ENCODE results near the gene PRUNE2.
A peak's percentile ranks its signal among the peaks of the same experiment; 100 is the strongest.

The PRUNE2 gene

GRCh38 chr9:76576344-76576743, 329.6 kb downstream of the PRUNE2 start:
- Histone ChIP-seq H3K27ac (replicated peaks) (peak overlapping the region; percentile 93), H3K27me3 (ENCODE audit: insufficient read depth, poor library complexity, severe bottlenecking) (no peaks in the 10 kb centered on the region), H3K4me3 (replicated peaks; ENCODE audit: insufficient read depth, low read length) (no peak overlapping the region)
- peak; percentile 95 for DNase-seq (ENCODE audit: low read depth in 1 of 2, low spot score in 1 of 2)
- peak; percentile 94 for TF ChIP-seq POLR2AphosphoS5 (IDR thresholded peaks at IDR 0.05; ENCODE audit: low read depth)
- TF ChIP-seq SPI1 (IDR thresholded peaks at IDR 0.05; ENCODE audit: borderline replicate concordance, low read depth) = peak; percentile 92
- TF ChIP-seq REST (IDR thresholded peaks at IDR 0.05; ENCODE audit: insufficient replicate concordance, low read depth) = no peak
- no peak for TF ChIP-seq CTCF (IDR thresholded peaks at IDR 0.05; ENCODE audit: insufficient read depth, low read length)

- H3K27me3 ChIP-seq (ENCODE audit: insufficient read depth, poor library complexity, severe bottlenecking) = no peaks in the 10 kb centered on the region
- TF ChIP-seq REST (IDR thresholded peaks at IDR 0.05; ENCODE audit: insufficient replicate concordance, low read depth) = no peak
- no peak for TF ChIP-seq POLR2AphosphoS5 (IDR thresholded peaks at IDR 0.05; ENCODE audit: low read depth)
- TF ChIP-seq SPI1 (IDR thresholded peaks at IDR 0.05; ENCODE audit: borderline replicate concordance, low read depth) = no peak
- no peak for TF ChIP-seq GABPA (IDR thresholded peaks at IDR 0.05; ENCODE audit: low read depth)
- no peak for TF ChIP-seq CTCF (IDR thresholded peaks at IDR 0.05; ENCODE audit: insufficient read depth, low read length)
- DNase-seq (ENCODE audit: low read depth in 1 of 2, low spot score in 1 of 2) = no peak
- no peak overlapping the region for H3K4me3 ChIP-seq (replicated peaks; ENCODE audit: insufficient read depth, low read length)
- H3K27ac ChIP-seq (replicated peaks) = peak overlapping the region; percentile 93
Observed at GRCh38 chr9:76575761-76576160, 330.2 kb downstream of the PRUNE2 start.

- TF ChIP-seq REST (IDR thresholded peaks at IDR 0.05; ENCODE audit: insufficient replicate concordance, low read depth) (no peak), POLR2AphosphoS5 (IDR thresholded peaks at IDR 0.05; ENCODE audit: low read depth) (no peak), GABPA (IDR thresholded peaks at IDR 0.05; ENCODE audit: low read depth) (no peak), CTCF (IDR thresholded peaks at IDR 0.05; ENCODE audit: insufficient read depth, low read length) (no peak), SPI1 (IDR thresholded peaks at IDR 0.05; ENCODE audit: borderline replicate concordance, low read depth) (peak; percentile 9; the same call in 1 of the 2 replicates)
- peak overlapping the region; percentile 93 for H3K27ac ChIP-seq (replicated peaks)
- H3K27me3 ChIP-seq (ENCODE audit: insufficient read depth, poor library complexity, severe bottlenecking) = no peaks in the 10 kb centered on the region
- H3K4me3 ChIP-seq (replicated peaks; ENCODE audit: insufficient read depth, low read length) = no peak overlapping the region
- peak in 1 of 2 experiments; percentile 40 for DNase-seq (ENCODE audit: low read depth in 1 of 2, low spot score in 1 of 2)
Observed at GRCh38 chr9:76573905-76574760, 331.8 kb downstream of the PRUNE2 start.

All from HL-60 (cell line).